ENCODE results near the gene ASS1. TPM values are rescaled to one million over a fixed set of nuclear protein-coding genes. Genes with fewer than 3 reads are reported as not detected.

Gene ASS1
- total RNA-seq, 1 experiment from 2014 or later = 255 TPM

DNA sequence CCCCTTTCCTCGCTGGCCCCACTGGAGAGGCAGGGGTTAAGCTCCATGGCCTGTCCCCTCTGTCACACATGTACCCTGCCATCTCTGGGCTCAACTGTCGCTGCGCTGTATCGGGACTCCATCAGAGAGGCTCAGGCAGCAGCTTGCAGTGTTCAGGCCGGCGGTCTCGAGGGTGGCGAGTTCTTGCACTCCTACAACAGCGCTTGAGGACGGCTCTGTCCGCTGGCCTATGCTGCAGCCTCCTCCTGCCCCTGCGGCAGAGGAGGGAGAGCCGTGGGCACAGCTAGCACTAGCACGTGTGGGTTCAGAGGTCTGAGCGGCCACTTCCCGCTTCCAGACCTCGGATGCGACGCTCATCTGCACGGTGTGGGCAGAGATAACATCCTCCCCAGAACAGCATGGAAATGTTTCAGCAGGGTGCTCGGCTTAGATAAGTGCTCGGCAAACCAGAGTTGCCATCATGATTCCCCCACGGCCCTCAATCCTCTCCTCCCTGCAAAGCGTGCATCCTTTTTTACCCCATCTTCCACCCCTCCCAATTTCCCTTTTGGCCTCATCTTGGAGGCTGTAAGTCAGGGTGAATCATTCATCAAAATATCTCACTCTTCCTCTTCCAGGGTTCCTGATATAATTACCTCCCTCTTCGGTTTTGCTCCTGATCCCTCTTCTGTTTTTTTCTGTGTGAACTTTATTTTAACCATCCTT is 92.7 kb downstream of the ASS1 start:
- no TSS peak for BruUV-seq (replicated peaks)
- DNase-seq = no peak
- POLR2A ChIA-PET (ENCODE audit: unreplicated experiment) = no interaction called here
- Histone ChIP-seq H3K36me3 (ENCODE audit: low read depth) (no peaks in the 10 kb centered on the region), H3K79me2 (ENCODE audit: low read depth) (no peaks in the 10 kb centered on the region), H4K20me1 (ENCODE audit: insufficient read depth) (no peaks in the 10 kb centered on the region), H3K4me1 (replicated peaks; ENCODE audit: insufficient read depth) (peaks cover 6% of the 10 kb centered on the region), H3K9me2 (ENCODE audit: insufficient read depth) (no peaks in the 10 kb centered on the region), H3K27me3 (ENCODE audit: insufficient read depth, low read depth) (no peaks in the 10 kb centered on the region), H3K27ac (no peak overlapping the region), H3K4me2 (no peak overlapping the region), H2AFZ (no peak overlapping the region), H3K9me3 (ENCODE audit: insufficient read depth, low read depth) (no peaks in the 10 kb centered on the region), H3F3A (ENCODE audit: insufficient read depth, low read depth) (peaks cover 21% of the 10 kb centered on the region), H3K4me3 (no peak overlapping the region)
- CTCF ChIA-PET = interaction anchor here (0.5 kb wide), 1 partner anchor 428 kb away, joined by 6 read pairs; no protein-coding TSS in a partner anchor
- intact Hi-C loops (cut with micrococcal nuclease; ENCODE audit: unreplicated experiment) = loop anchor here (5.0 kb wide), 1 partner anchor 40 kb away; the partner anchor contains the start of gene FUBP3
- TF ChIP-seq EZH2 (IDR thresholded peaks at IDR 0.05; ENCODE audit: low read depth) = no peak
- TF ChIP-seq, protein P1, sequence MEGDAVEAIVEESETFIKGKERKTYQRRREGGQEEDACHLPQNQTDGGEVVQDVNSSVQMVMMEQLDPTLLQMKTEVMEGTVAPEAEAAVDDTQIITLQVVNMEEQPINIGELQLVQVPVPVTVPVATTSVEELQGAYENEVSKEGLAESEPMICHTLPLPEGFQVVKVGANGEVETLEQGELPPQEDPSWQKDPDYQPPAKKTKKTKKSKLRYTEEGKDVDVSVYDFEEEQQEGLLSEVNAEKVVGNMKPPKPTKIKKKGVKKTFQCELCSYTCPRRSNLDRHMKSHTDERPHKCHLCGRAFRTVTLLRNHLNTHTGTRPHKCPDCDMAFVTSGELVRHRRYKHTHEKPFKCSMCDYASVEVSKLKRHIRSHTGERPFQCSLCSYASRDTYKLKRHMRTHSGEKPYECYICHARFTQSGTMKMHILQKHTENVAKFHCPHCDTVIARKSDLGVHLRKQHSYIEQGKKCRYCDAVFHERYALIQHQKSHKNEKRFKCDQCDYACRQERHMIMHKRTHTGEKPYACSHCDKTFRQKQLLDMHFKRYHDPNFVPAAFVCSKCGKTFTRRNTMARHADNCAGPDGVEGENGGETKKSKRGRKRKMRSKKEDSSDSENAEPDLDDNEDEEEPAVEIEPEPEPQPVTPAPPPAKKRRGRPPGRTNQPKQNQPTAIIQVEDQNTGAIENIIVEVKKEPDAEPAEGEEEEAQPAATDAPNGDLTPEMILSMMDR (conservative IDR thresholded peaks at IDR 0.05) = no peak

DNA sequence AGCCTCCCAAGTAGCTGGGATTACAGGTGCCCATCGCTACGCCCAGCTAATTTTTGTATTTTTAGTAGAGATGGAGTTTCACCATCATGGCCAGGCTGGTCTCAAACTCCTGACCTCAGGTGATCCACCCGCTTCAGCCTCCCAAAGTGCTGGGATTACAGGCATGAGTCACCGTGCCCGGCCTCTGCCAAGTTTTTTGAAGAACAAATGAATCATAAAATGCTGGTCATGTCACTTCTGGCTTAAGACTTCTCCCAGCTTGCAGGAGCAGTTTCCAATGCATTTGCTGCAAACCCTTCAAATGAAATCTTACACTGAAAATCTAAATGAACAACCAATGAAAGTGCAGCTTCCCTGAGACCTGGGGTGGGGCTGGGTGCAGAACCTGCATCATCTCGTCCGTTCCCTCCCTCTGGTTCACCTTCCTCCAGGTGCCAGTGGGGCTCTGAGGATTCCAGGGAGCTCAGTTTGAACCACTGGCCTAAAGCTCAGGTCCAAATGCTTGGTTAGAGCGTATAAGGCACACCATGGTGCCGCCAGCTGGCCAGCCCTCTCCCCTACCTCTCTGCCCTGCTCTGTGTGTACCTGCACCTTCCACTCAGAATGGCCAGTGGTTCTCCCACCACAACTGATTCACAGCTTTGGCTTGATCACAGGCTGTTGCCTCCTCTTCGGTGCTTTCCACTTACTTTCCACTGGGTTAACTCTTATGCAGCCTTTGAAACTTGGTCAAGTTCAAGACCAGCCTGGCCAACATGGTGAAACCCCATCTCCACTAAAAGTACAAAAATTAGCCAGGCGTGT is 94.9 kb downstream of the ASS1 start:
- no peaks in the 10 kb centered on the region for H3K9me2 ChIP-seq (ENCODE audit: insufficient read depth)
- H3K4me3 ChIP-seq = no peak overlapping the region
- ChIA-PET CTCF (interaction anchor here (0.6 kb wide), 1 partner anchor 341 kb away, joined by 3 read pairs; no protein-coding TSS in a partner anchor), POLR2A (ENCODE audit: unreplicated experiment) (interaction anchor here (0.5 to 0.8 kb wide), 6 partner anchors 16 to 150 kb away, joined by 3 to 15 read pairs (median 4); no protein-coding TSS in a partner anchor)
- no peaks in the 10 kb centered on the region for H3K9me3 ChIP-seq (ENCODE audit: insufficient read depth, low read depth)
- DNase-seq = peak; percentile 76 to 78
- peaks cover 6% of the 10 kb centered on the region for H3K4me1 ChIP-seq (replicated peaks; ENCODE audit: insufficient read depth)
- H3K79me2 ChIP-seq (ENCODE audit: low read depth) = no peaks in the 10 kb centered on the region
- BruUV-seq (replicated peaks) = no TSS peak
- H2AFZ ChIP-seq = no peak overlapping the region
- H3K36me3 ChIP-seq (ENCODE audit: low read depth) = no peaks in the 10 kb centered on the region
- intact Hi-C loops (cut with micrococcal nuclease; ENCODE audit: unreplicated experiment) = loop anchor here (5.0 kb wide), 1 partner anchor 38 kb away; the partner anchor contains the start of gene FUBP3
- H3K4me2 ChIP-seq = peak overlapping the region; percentile 41; the same call in 1 of the 2 replicates
- TF ChIP-seq EZH2 (IDR thresholded peaks at IDR 0.05; ENCODE audit: low read depth) = no peak
- TF ChIP-seq, protein P1 (conservative IDR thresholded peaks at IDR 0.05) = no peak
- no peaks in the 10 kb centered on the region for H4K20me1 ChIP-seq (ENCODE audit: insufficient read depth)
- no peak overlapping the region for H3K27ac ChIP-seq
- peaks cover 21% of the 10 kb centered on the region for H3F3A ChIP-seq (ENCODE audit: insufficient read depth, low read depth)
- H3K27me3 ChIP-seq (ENCODE audit: insufficient read depth, low read depth) = no peaks in the 10 kb centered on the region

DNA sequence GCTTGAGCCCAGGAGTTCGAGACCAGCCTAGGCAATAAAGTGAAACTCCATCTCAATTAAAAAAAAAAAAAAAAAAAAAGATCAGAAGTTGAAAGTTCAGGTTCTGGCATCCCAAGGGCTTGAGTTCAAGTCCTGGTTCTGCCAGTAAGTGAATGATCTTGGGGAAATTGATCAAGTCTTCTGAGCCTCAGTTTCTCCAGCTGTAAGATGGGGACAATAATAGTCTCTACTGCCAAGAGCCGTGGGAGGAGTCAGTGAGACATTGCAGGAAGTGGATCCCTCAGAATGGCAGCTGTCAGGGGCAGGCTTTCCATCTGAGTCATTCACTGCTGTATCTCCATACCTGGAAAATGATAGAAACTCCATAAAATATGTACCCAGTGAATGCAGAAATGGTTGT is 96.8 kb downstream of the ASS1 start:
- H3K27ac ChIP-seq = no peak overlapping the region
- no TSS peak for BruUV-seq (replicated peaks)
- ChIA-PET CTCF (interaction anchor here (0.6 kb wide), 1 partner anchor 42 kb away, joined by 3 read pairs; no protein-coding TSS in a partner anchor), POLR2A (ENCODE audit: unreplicated experiment) (no interaction called here)
- H3F3A ChIP-seq (ENCODE audit: insufficient read depth, low read depth) = peaks cover 21% of the 10 kb centered on the region
- no peaks in the 10 kb centered on the region for H4K20me1 ChIP-seq (ENCODE audit: insufficient read depth)
- H3K9me3 ChIP-seq (ENCODE audit: insufficient read depth, low read depth) = no peaks in the 10 kb centered on the region
- H2AFZ ChIP-seq = no peak overlapping the region
- no peaks in the 10 kb centered on the region for H3K9me2 ChIP-seq (ENCODE audit: insufficient read depth)
- no peaks in the 10 kb centered on the region for H3K27me3 ChIP-seq (ENCODE audit: insufficient read depth, low read depth)
- no peak overlapping the region for H3K4me2 ChIP-seq
- no peaks in the 10 kb centered on the region for H3K36me3 ChIP-seq (ENCODE audit: low read depth)
- H3K4me3 ChIP-seq = no peak overlapping the region
- no peaks in the 10 kb centered on the region for H3K79me2 ChIP-seq (ENCODE audit: low read depth)
- TF ChIP-seq, protein P1 (conservative IDR thresholded peaks at IDR 0.05) = no peak
- TF ChIP-seq EZH2 (IDR thresholded peaks at IDR 0.05; ENCODE audit: low read depth) = no peak
- no peak for DNase-seq
- intact Hi-C loops (cut with micrococcal nuclease; ENCODE audit: unreplicated experiment) = no loop called here
- H3K4me1 ChIP-seq (replicated peaks; ENCODE audit: insufficient read depth) = peaks cover 6% of the 10 kb centered on the region

Data from PC-9 (cell line).